ENCODE results near the gene PMPCA.
"Not testable (repeated sequence)": the region's sequence is repeated elsewhere in the genome, so short reads cannot be mapped to it uniquely, and the experiment has no call there.

Gene PMPCA

GRCh38 chr9:136412962-136413361 lies 2.5 kb downstream of the PMPCA start:
- DNase-seq (ENCODE audit: low spot score) = no peak

GRCh38 chr9:136416427-136416826 lies 6.0 kb downstream of the PMPCA start:
- DNase-seq (ENCODE audit: low spot score) = no peak

GRCh38 chr9:136416914-136417313 lies 6.5 kb downstream of the PMPCA start:
- no peak for DNase-seq (ENCODE audit: low spot score)

- no peak for DNase-seq (ENCODE audit: low spot score)
Measured at GRCh38 chr9:136418182-136419091, 8.0 kb downstream of the PMPCA start.

GRCh38 chr9:136419092-136419420 lies 8.6 kb downstream of the PMPCA start:
- no peak for DNase-seq (ENCODE audit: low spot score)

GRCh38 chr9:136421791-136422190 lies 11.3 kb downstream of the PMPCA start:
- no peak for DNase-seq (ENCODE audit: low spot score)

GRCh38 chr9:136422876-136423275 lies 12.4 kb downstream of the PMPCA start:
- DNase-seq (ENCODE audit: low spot score) = no peak

GRCh38 chr9:136423432-136424146 lies 13.1 kb downstream of the PMPCA start:
- no peak for DNase-seq (ENCODE audit: low spot score)

GRCh38 chr9:136424750-136425362 lies 14.4 kb downstream of the PMPCA start:
- DNase-seq (ENCODE audit: low spot score) = no peak

- not testable (repeated sequence) for DNase-seq (ENCODE audit: low spot score)
Measured at GRCh38 chr9:136425367-136425766, 14.9 kb downstream of the PMPCA start.

GRCh38 chr9:136426787-136427186 lies 16.3 kb downstream of the PMPCA start:
- DNase-seq (ENCODE audit: low spot score) = no peak

- DNase-seq (ENCODE audit: low spot score) = no peak
Measured at GRCh38 chr9:136429075-136429628, 18.7 kb downstream of the PMPCA start.

- no peak for DNase-seq (ENCODE audit: low spot score)
Measured at GRCh38 chr9:136429683-136430491, 19.4 kb downstream of the PMPCA start.

- DNase-seq (ENCODE audit: low spot score) = no peak
Measured at GRCh38 chr9:136430588-136431234, 20.3 kb downstream of the PMPCA start.

- no peak for DNase-seq (ENCODE audit: low spot score)
Measured at GRCh38 chr9:136431782-136432350, 21.4 kb downstream of the PMPCA start.

GRCh38 chr9:136432591-136432990 lies 22.1 kb downstream of the PMPCA start:
- DNase-seq (ENCODE audit: low spot score) = no peak

- DNase-seq (ENCODE audit: low spot score) = no peak
Measured at GRCh38 chr9:136433043-136433715, 22.7 kb downstream of the PMPCA start.

- DNase-seq (ENCODE audit: low spot score) = no peak
Measured at GRCh38 chr9:136433849-136434579, 23.6 kb downstream of the PMPCA start.

- no peak for DNase-seq (ENCODE audit: low spot score)
Measured at GRCh38 chr9:136434580-136435169, 24.2 kb downstream of the PMPCA start.
